ENCODE results near the gene IMPG1.

Gene IMPG1

GRCh38 chr6:75884822-75885221 is 187.6 kb downstream of the IMPG1 start:
- no peak for DNase-seq

- no peak for DNase-seq
Observed at GRCh38 chr6:75882734-75883133, 189.7 kb downstream of the IMPG1 start.

- no peak for DNase-seq
Observed at GRCh38 chr6:75880305-75880704, 192.2 kb downstream of the IMPG1 start.

GRCh38 chr6:75876152-75876551 is 196.3 kb downstream of the IMPG1 start:
- no peak for DNase-seq

GRCh38 chr6:75874224-75874623 is 198.2 kb downstream of the IMPG1 start:
- DNase-seq, result no peak
